GM23338 (cell line): Measurements from ENCODE around the gene LIN54.

Source experiments
- ETS1 ChIP-seq: IDR thresholded peaks from 2 replicates; pipeline ENCODE4 v1.6.1; 2016; ENCODE audit warnings: antibody characterized with exemption
- EZH2 ChIP-seq: fragments of 200-600 bp; sonication (generic); IDR thresholded peaks from one replicate; pipeline ENCODE4 v1.8.0; 2017; ENCODE audit warnings: antibody characterized with exemption, mild to moderate bottlenecking, low read depth; ENCODE audit not compliant: unreplicated experiment
- EZH2phosphoT487 ChIP-seq: fragments of 200-600 bp; sonication (generic); IDR thresholded peaks from one replicate; pipeline ENCODE4 v1.8.1; 2018; ENCODE audit warnings: antibody characterized with exemption; ENCODE audit not compliant: unreplicated experiment
- JUNB ChIP-seq: IDR thresholded peaks from one replicate; pipeline ENCODE4 v1.6.1; 2016; ENCODE audit warnings: antibody characterized with exemption; ENCODE audit not compliant: unreplicated experiment
- NANOG ChIP-seq: IDR thresholded peaks from 2 replicates; pipeline ENCODE4 v1.6.1; 2016; ENCODE audit warnings: antibody characterized with exemption, borderline replicate concordance
- REST ChIP-seq: IDR thresholded peaks from one replicate; pipeline ENCODE4 v1.6.1; 2018; ENCODE audit warnings: antibody characterized with exemption; ENCODE audit not compliant: unreplicated experiment
- ZNF114 ChIP-seq: fragments of 250-450 bp; sonication (Bioruptor Pico); IDR thresholded peaks from 2 replicates; pipeline ENCODE4 v1.5.0; 2020; ENCODE audit warnings: mild to moderate bottlenecking, moderate library complexity
- ZNF331 ChIP-seq: fragments of 250-450 bp; sonication (Bioruptor Pico); IDR thresholded peaks from 2 replicates; pipeline ENCODE4 v1.5.0; 2020; ENCODE audit warnings: low read depth, mild to moderate bottlenecking, moderate library complexity
- TF ChIP-seq, protein P1 (sequence below), 2 experiments: fragments of 200-600 bp in 1 of 2; sonication (generic) in 1 of 2; conservative IDR thresholded peaks; 2 replicates each; pipeline versions ENCODE4 v1.5.1 to v1.6.1; 2016 to 2017; ENCODE audit warnings: antibody characterized with exemption in 2 of 2, low read depth in 2 of 2, mild to moderate bottlenecking in 2 of 2, moderate library complexity in 1 of 2

GRCh38 chr4:83046693-83047473, 36.3 kb upstream of the LIN54 start:
- TF ChIP-seq, protein P1, sequence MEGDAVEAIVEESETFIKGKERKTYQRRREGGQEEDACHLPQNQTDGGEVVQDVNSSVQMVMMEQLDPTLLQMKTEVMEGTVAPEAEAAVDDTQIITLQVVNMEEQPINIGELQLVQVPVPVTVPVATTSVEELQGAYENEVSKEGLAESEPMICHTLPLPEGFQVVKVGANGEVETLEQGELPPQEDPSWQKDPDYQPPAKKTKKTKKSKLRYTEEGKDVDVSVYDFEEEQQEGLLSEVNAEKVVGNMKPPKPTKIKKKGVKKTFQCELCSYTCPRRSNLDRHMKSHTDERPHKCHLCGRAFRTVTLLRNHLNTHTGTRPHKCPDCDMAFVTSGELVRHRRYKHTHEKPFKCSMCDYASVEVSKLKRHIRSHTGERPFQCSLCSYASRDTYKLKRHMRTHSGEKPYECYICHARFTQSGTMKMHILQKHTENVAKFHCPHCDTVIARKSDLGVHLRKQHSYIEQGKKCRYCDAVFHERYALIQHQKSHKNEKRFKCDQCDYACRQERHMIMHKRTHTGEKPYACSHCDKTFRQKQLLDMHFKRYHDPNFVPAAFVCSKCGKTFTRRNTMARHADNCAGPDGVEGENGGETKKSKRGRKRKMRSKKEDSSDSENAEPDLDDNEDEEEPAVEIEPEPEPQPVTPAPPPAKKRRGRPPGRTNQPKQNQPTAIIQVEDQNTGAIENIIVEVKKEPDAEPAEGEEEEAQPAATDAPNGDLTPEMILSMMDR (conservative IDR thresholded peaks at IDR 0.05; ENCODE audit: low read depth in 2 of 2) = no peak
- TF ChIP-seq REST (no peak), EZH2 (no peak), EZH2phosphoT487 (no peak), ZNF331 (CRISPR knock-in tag) (no peak), ETS1 (no peak), NANOG (no peak), JUNB (no peak), ZNF114 (no peak)
